ENCODE results near the gene SCAMP2.

GRCh38 chr15:74815961-74816360, 57.2 kb downstream of the SCAMP2 start:
- no peak for TF ChIP-seq EZH2 (IDR thresholded peaks at IDR 0.05; ENCODE audit: borderline replicate concordance, insufficient read depth, low read length, poor library complexity, severe bottlenecking)
- no peak for TF ChIP-seq POLR2AphosphoS5 (IDR thresholded peaks at IDR 0.05)
- no peak for TF ChIP-seq TAF1 (IDR thresholded peaks at IDR 0.05; ENCODE audit: low read depth)
- TF ChIP-seq, protein P1, sequence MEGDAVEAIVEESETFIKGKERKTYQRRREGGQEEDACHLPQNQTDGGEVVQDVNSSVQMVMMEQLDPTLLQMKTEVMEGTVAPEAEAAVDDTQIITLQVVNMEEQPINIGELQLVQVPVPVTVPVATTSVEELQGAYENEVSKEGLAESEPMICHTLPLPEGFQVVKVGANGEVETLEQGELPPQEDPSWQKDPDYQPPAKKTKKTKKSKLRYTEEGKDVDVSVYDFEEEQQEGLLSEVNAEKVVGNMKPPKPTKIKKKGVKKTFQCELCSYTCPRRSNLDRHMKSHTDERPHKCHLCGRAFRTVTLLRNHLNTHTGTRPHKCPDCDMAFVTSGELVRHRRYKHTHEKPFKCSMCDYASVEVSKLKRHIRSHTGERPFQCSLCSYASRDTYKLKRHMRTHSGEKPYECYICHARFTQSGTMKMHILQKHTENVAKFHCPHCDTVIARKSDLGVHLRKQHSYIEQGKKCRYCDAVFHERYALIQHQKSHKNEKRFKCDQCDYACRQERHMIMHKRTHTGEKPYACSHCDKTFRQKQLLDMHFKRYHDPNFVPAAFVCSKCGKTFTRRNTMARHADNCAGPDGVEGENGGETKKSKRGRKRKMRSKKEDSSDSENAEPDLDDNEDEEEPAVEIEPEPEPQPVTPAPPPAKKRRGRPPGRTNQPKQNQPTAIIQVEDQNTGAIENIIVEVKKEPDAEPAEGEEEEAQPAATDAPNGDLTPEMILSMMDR (IDR thresholded peaks at IDR 0.05; ENCODE audit: poor library complexity, severe bottlenecking) = no peak
- TF ChIP-seq MXI1 (conservative IDR thresholded peaks at IDR 0.05; ENCODE audit: poor library complexity, severe bottlenecking) = no peak
- no peak for TF ChIP-seq REST (IDR thresholded peaks at IDR 0.05; ENCODE audit: borderline replicate concordance)
- TF ChIP-seq SMC3 (conservative IDR thresholded peaks at IDR 0.05; ENCODE audit: poor library complexity) = no peak
- TF ChIP-seq RAD21 (conservative IDR thresholded peaks at IDR 0.05) = no peak
